HPDE6-E6E7 (cell line): ENCODE results near the gene MAP2.

Experiments
- DNase-seq: peaks from one replicate; pipeline ENCODE4 v3.0.0; 2011; ENCODE audit warnings: missing footprints; ENCODE audit errors: extremely low spot score

MAP2 gene

DNA sequence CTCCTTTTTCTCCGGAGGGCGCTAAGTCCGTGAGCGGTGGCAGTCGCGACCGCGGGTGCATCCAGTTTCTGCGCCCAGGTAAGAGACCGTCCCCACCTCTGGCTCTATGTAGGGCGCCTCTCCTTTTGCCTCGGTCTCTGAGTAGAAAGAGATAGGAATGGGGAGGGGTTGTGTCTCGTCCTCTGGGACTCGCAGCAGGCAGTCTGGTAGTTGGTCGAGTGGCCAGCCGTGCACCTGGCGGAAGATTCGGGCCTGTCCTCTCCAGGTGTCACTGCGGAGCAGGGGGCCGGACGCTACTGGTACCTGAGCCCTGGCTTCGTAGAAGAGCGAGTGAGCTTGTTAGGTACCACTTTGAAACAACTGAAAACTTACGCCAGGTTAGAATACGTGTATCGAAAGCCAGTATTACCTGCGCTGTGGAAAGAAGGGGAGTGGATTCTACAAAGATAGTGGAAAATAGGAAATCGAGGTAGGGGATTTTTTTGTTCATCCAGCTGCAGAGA lies 403 bp downstream of the MAP2 start:
- no peak for DNase-seq

DNA sequence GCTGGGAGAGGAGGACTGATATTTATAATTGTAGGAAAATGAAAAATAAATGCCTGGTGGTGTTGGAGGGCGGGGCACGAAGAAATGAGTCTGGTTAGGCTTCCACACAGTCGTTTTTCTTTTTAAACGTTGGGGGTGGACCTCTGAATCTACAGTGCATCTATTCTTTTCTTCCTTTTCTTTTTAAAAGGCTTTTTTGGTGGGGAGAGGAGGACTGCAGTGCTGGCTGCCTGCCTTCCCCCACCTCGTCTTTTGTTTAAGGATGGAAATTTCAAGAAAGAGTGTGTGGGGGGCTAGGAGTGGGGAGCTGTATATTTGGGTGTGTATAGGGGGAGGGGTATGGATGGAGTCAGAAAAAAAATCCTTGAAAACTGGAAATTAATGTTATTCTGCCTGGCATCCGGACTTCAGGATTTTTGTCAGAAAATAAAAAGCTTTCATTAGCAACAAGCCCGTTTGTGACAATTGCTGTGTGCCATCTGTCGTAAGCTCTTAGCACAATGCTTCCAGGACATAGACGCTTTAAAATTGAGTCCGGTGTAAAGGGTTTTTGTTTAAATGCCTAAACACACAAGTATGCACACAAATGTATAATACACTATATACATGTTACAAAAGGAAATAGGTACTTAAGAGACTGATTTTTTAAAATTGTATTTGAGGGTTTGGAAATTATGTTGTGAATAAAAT lies 1.1 kb downstream of the MAP2 start:
- DNase-seq = no peak

DNA sequence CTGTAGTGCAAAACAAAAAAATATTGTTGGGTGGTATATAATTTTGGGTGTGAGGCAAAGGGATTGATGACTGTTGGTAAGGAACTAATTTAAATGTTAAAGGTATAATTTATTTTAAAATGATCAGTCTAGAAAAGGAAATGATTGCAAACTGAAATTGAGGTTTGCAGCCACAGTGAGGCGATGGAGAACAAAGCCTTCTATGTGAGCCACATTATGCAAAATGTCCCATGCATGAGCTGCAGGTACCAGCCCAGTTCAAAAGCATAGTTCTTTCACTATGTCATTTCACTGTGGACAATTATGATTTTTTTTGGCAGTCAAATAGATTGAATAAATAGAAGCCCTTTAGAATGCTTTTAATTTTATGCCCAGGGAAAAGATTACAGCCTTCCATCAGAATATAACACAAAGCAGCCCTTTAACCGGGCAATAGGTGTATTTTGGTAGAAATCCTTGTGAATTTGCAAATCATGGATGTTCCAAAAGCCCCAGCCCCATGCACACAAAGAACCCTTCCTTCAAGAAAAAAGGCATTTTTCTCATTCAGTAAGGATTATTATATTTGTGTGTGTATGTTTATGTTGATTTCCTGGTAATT lies 1.7 kb downstream of the MAP2 start:
- no peak for DNase-seq

- no peak for DNase-seq
Observed at GRCh38 chr2:209426432-209426831, 2.6 kb downstream of the MAP2 start.

GRCh38 chr2:209431701-209432100 lies 7.9 kb downstream of the MAP2 start:
- peak; percentile 62 for DNase-seq

- DNase-seq = no peak
Observed at GRCh38 chr2:209441541-209441940, 17.7 kb downstream of the MAP2 start.

DNA sequence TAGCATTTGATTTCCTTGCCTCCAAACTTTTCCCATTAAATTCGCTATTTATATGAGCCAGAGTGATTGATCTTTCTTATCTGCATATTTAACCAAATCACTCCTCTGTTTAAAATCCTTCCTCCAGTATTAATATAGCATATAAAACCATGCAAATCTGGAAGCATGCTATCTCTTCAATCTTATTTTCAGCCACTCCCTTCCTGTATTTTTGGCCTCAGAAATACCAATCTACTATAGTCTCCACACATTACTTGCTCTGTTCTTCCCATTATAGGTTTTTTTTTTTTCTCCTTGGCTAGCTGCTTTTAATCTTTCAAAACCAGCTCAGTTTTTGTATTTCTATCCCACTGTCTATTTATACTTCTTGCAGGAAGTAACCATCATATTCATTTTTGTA lies 19.1 kb downstream of the MAP2 start:
- no peak for DNase-seq

DNA sequence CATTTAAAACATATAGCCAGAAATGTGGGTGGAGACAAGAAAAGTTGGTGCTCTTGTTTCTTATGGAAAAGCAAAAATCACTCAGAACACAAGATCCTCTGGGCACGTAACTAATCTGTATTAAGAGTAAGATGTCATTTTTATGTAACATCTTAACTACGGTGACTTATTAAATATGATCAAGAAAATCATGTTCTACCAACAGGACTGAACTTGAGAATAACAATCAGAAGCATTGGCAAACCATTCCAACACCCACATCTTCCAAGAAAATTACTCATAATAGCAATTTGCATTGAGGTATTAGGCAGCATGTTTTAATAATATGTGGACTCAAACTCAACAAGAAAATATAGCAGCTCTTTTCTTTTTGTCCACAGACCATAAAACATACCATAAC lies 21.6 kb downstream of the MAP2 start:
- no peak for DNase-seq

GRCh38 chr2:209451209-209451834 lies 27.5 kb downstream of the MAP2 start:
- DNase-seq = no peak

GRCh38 chr2:209456489-209456888 lies 32.6 kb downstream of the MAP2 start:
- DNase-seq = no peak

GRCh38 chr2:209458008-209458979 lies 34.4 kb downstream of the MAP2 start:
- no peak for DNase-seq

DNA sequence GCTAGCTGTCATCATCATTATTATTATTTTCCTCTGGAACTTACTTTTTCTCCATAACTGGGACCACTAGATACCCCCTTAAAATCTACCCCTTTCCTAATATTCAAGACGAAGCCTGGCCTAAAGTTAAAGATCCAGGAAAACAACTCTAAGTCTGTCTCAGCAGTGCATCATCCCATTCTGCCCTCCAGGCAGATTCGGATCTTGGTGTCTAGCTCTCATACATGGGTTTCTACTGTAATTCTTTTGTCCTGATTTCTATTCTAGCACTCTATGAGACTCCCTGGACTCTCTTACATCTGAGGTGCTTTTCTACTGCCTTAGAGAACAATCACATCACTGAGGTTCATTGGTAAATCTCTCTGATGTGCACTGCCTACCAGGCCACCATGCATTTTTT lies 35.5 kb downstream of the MAP2 start:
- DNase-seq = no peak

- DNase-seq = peak; percentile 45
Observed at GRCh38 chr2:209460151-209460761, 36.4 kb downstream of the MAP2 start.

DNA sequence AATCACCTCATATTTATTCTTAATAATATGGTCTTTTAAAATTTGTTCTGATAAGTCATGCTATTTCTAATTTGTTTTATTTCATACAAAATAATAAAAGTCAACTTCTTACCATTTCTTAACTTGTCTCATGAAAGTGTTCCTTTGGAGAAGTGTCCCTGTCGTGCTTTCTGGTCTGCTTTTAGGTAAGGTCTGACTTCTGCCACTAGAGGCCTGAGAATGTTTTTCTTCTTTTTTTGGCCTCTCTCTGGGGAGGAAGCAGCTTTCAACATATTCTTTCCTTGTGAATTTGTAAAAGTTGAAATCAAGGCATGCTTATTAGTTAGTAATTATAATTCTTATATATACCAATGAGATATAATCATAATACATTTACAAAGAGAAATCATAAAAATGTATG lies 39.4 kb downstream of the MAP2 start:
- DNase-seq = no peak

DNA sequence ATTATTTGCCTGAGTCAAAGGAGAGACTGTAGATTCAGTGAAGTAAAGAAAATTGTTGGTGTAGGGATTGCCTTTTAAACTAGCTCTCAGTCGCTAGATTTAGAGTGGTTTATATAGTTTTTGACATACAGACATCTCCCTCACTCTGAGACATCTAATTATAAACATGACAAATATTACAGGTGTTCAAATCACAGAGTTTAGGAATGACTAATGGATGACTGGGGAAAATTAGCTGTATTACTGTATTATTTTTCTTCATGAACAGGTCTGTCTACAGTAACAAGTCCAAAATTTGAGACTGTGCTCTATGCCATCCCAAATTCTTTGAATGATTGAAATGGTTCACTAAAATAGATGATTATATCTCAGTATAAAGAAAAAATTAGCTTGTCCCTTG lies 40.0 kb downstream of the MAP2 start:
- DNase-seq = no peak

- DNase-seq = no peak
Observed at GRCh38 chr2:209468846-209469245, 45.0 kb downstream of the MAP2 start.

GRCh38 chr2:209469481-209469880 lies 45.6 kb downstream of the MAP2 start:
- no peak for DNase-seq

DNA sequence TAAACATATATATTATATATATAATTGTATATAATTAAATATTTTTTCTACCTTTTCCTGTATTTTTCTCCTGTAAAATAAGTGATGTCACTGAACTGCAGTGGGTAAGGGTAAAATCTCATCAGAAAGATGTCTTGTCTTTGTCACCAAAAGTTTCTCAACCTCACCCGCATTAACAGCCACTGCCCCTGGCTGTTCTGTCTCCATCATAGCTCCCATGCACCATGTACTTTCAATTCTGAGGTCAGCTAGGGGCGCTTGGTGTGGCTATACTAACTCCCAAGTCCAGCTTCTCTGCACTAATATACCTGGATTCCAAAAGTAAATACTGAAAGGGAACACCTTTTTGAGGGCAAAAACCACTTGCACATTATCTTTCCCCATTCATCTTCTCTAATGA lies 46.6 kb downstream of the MAP2 start:
- no peak for DNase-seq

GRCh38 chr2:209471037-209471436 lies 47.2 kb downstream of the MAP2 start:
- DNase-seq = no peak

- DNase-seq = no peak
Observed at GRCh38 chr2:209472112-209472832, 48.4 kb downstream of the MAP2 start.

- DNase-seq = no peak
Observed at GRCh38 chr2:209472871-209473270, 49.0 kb downstream of the MAP2 start.
